Nephron (organoid): ENCODE measurements around the gene SERPINI1.

ENCODE experiments used
- H3K27ac Mint-ChIP-seq, 3 experiments: 2 replicates each; pipeline ENCODE4 v1.8.0; 2020; ENCODE audit warnings: mixed read lengths in 3 of 3, mild to moderate bottlenecking in 2 of 3, moderate library complexity in 1 of 3
- H3K27me3 Mint-ChIP-seq: 2 replicates; pipeline ENCODE4 v1.8.0; 2021; ENCODE audit warnings: low read depth, mild to moderate bottlenecking, moderate library complexity, mixed read lengths
- H3K36me3 Mint-ChIP-seq: 2 replicates; pipeline ENCODE4 v1.8.0; 2020; ENCODE audit warnings: low read depth, mixed read lengths
- H3K4me1 Mint-ChIP-seq: 2 replicates; pipeline ENCODE4 v1.8.0; 2020; ENCODE audit warnings: mixed read lengths
- H3K4me3 Mint-ChIP-seq, 3 experiments: 2 replicates each; pipeline ENCODE4 v1.8.0; 2020; ENCODE audit warnings: mild to moderate bottlenecking in 3 of 3, mixed read lengths in 3 of 3, moderate library complexity in 2 of 3
- H3K9me3 Mint-ChIP-seq: 2 replicates; pipeline ENCODE4 v1.8.0; 2020; ENCODE audit warnings: mixed read lengths
- CTCF ChIP-seq, 3 experiments: fragments of 200-600 bp; sonication (generic); IDR thresholded peaks; one replicate each; pipeline ENCODE4 v1.5.0; 2021; ENCODE audit warnings: antibody characterized with exemption in 3 of 3; ENCODE audit not compliant: unreplicated experiment in 3 of 3

SERPINI1 gene

GRCh38 chr3:167872032-167872431 lies 136.5 kb downstream of the SERPINI1 start:
- H3K4me3 Mint-ChIP-seq, result no peak overlapping the region
- H3K27me3 Mint-ChIP-seq, result no peaks in the 10 kb centered on the region

GRCh38 chr3:167872941-167873340 lies 137.4 kb downstream of the SERPINI1 start:
- no peaks in the 10 kb centered on the region for H3K36me3 Mint-ChIP-seq
- H3K27me3 Mint-ChIP-seq, result no peaks in the 10 kb centered on the region
- no peak overlapping the region for H3K4me3 Mint-ChIP-seq
- H3K4me1 Mint-ChIP-seq, result peaks cover 26% of the 10 kb centered on the region
- H3K9me3 Mint-ChIP-seq, result no peaks in the 10 kb centered on the region
- H3K27ac Mint-ChIP-seq, result no peak overlapping the region
- peak in 1 of 3 experiments; percentile 12 for TF ChIP-seq CTCF (IDR thresholded peaks at IDR 0.05; ENCODE audit: unreplicated experiment in 3 of 3)

More at GRCh38 chr3:167872032-167872431, 136.5 kb downstream of the SERPINI1 start:
- TF ChIP-seq CTCF (IDR thresholded peaks at IDR 0.05; ENCODE audit: unreplicated experiment in 3 of 3), result no peak
- Mint-ChIP-seq H3K9me3 (no peaks in the 10 kb centered on the region), H3K36me3 (no peaks in the 10 kb centered on the region), H3K4me1 (peaks cover 21% of the 10 kb centered on the region), H3K27ac (peak overlapping the region in 1 of 3 experiments; percentile 7)

- H3K36me3 Mint-ChIP-seq, result no peaks in the 10 kb centered on the region
- no peaks in the 10 kb centered on the region for H3K27me3 Mint-ChIP-seq
- TF ChIP-seq CTCF (IDR thresholded peaks at IDR 0.05; ENCODE audit: unreplicated experiment in 3 of 3), result no peak
- peak overlapping the region in 1 of 3 experiments; percentile 79 for H3K27ac Mint-ChIP-seq
- H3K9me3 Mint-ChIP-seq, result no peaks in the 10 kb centered on the region
- peaks cover 26% of the 10 kb centered on the region for H3K4me1 Mint-ChIP-seq
- H3K4me3 Mint-ChIP-seq, result no peak overlapping the region
These were observed 139.3 kb downstream of the SERPINI1 start for GRCh38 chr3:167874671-167875372.
